Parathyroid adenoma (tissue), 2 donors: ENCODE data around the gene RAB24.

Experiments used
- H2AFZ ChIP-seq: fragments of 300-600 bp; sonication (generic); one replicate; pipeline ENCODE4 v1.7.0; 2017; ENCODE audit warnings: antibody characterized with exemption, mild to moderate bottlenecking
- H3K27ac ChIP-seq: fragments of 300-600 bp; sonication (generic); one replicate; pipeline ENCODE4 v1.7.0; 2017
- H3K27me3 ChIP-seq: fragments of 300-600 bp; sonication (generic); one replicate; pipeline ENCODE4 v1.7.0; 2017; ENCODE audit warnings: low read length; ENCODE audit not compliant: control insufficient read depth, insufficient read depth
- H3K36me3 ChIP-seq: fragments of 300-600 bp; sonication (generic); one replicate; pipeline ENCODE4 v1.7.0; 2017; ENCODE audit warnings: low read length; ENCODE audit not compliant: control insufficient read depth, insufficient read depth
- H3K4me1 ChIP-seq: fragments of 300-600 bp; sonication (generic); one replicate; pipeline ENCODE4 v1.7.0; 2017; ENCODE audit warnings: control low read depth
- H3K4me2 ChIP-seq: fragments of 300-600 bp; sonication (generic); one replicate; pipeline ENCODE4 v1.7.0; 2017; ENCODE audit warnings: low read length
- H3K4me3 ChIP-seq: fragments of 300-600 bp; sonication (generic); one replicate; pipeline ENCODE4 v1.7.0; 2017; ENCODE audit warnings: low read depth, low read length
- H3K79me2 ChIP-seq: fragments of 300-600 bp; sonication (generic); one replicate; pipeline ENCODE4 v1.7.0; 2017; ENCODE audit warnings: control low read depth
- H3K9ac ChIP-seq: fragments of 300-600 bp; sonication (generic); one replicate; pipeline ENCODE4 v1.7.0; 2017; ENCODE audit warnings: mild to moderate bottlenecking
- H3K9me3 ChIP-seq: fragments of 300-600 bp; sonication (generic); one replicate; pipeline ENCODE4 v1.7.0; 2017; ENCODE audit warnings: low read length; ENCODE audit not compliant: control insufficient read depth
- CTCF ChIP-seq: fragments of 300-600 bp; sonication (generic); IDR thresholded peaks from one replicate; pipeline ENCODE4 v1.7.0; 2017; ENCODE audit warnings: antibody characterized with exemption, mild to moderate bottlenecking
- donor health status: primary hyperparathyroidism.

RAB24 gene

GRCh38 chr5:177333420-177334154, 30.1 kb upstream of the RAB24 start:
- no peak for TF ChIP-seq CTCF
- Histone ChIP-seq H2AFZ (no peak overlapping the region), H3K4me3 (no peak overlapping the region), H3K4me1 (no peaks in the 10 kb centered on the region), H3K79me2 (peaks cover 29% of the 10 kb centered on the region), H3K4me2 (no peak overlapping the region), H3K36me3 (no peaks in the 10 kb centered on the region), H3K27ac (no peak overlapping the region), H3K9me3 (no peaks in the 10 kb centered on the region), H3K27me3 (no peaks in the 10 kb centered on the region), H3K9ac (no peak overlapping the region)

GRCh38 chr5:177332896-177333260, 29.4 kb upstream of the RAB24 start:
- H2AFZ ChIP-seq: no peak overlapping the region
- H3K27me3 ChIP-seq: no peaks in the 10 kb centered on the region
- TF ChIP-seq CTCF: no peak
- no peak overlapping the region for H3K4me2 ChIP-seq
- H3K36me3 ChIP-seq: no peaks in the 10 kb centered on the region
- H3K4me3 ChIP-seq: no peak overlapping the region
- no peaks in the 10 kb centered on the region for H3K4me1 ChIP-seq
- H3K9ac ChIP-seq: no peak overlapping the region
- H3K9me3 ChIP-seq: no peaks in the 10 kb centered on the region
- peaks cover 24% of the 10 kb centered on the region for H3K79me2 ChIP-seq
- H3K27ac ChIP-seq: no peak overlapping the region

- Histone ChIP-seq H3K27ac (no peak overlapping the region), H3K4me1 (no peaks in the 10 kb centered on the region), H3K27me3 (no peaks in the 10 kb centered on the region), H2AFZ (no peak overlapping the region), H3K9me3 (no peaks in the 10 kb centered on the region), H3K4me3 (no peak overlapping the region), H3K4me2 (no peak overlapping the region), H3K9ac (no peak overlapping the region), H3K79me2 (peaks cover 23% of the 10 kb centered on the region), H3K36me3 (no peaks in the 10 kb centered on the region)
- TF ChIP-seq CTCF: no peak
Measured at GRCh38 chr5:177332031-177332895, 28.7 kb upstream of the RAB24 start.

- Histone ChIP-seq H3K27ac (no peak overlapping the region), H3K9ac (no peak overlapping the region), H3K27me3 (no peaks in the 10 kb centered on the region), H3K9me3 (no peaks in the 10 kb centered on the region), H3K79me2 (peaks cover 17% of the 10 kb centered on the region), H3K36me3 (no peaks in the 10 kb centered on the region), H3K4me3 (no peak overlapping the region), H3K4me2 (no peak overlapping the region), H2AFZ (no peak overlapping the region), H3K4me1 (no peaks in the 10 kb centered on the region)
- no peak for TF ChIP-seq CTCF
Measured at GRCh38 chr5:177330991-177331842, 27.7 kb upstream of the RAB24 start.
